ENCODE data around the gene GRN.

DNA sequence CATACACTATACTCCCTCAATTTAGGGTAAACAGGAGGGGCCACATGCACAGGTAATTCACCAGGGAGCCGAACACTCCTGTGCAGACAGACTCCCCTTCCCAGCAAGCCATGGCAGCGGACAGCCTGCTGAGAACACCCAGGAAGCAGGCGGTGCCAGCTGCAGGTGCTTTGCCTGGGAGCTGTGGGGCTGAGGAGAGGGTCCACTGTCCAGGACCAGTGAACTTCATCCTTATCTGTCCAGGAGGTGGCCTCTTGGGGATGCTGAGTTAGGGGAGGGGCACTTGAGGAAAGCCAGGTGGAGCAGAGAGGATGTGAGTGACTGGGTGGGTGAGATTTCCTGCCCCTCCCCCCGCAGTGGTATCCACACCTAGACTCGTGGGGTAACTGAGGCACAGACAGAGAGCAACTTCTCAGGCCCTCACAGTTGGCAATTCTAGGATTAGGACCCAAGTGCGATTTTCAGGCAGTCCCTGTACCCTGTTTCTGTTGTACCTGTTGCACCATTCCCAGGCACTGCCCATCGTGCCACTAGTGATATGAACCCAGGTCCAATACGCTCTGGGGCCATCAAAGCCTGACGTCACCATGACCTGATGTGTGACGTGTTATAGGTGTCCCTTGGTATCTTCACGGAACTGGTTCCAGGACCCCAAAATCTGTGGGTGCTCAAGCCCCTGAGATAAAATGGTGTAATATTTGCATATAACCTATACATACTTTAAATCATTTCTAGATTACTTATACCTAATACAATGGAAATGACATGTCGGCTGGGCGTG is 1.2 kb downstream of the GRN start:
- TF ChIP-seq NPAS2 (CRISPR knock-in tag; IDR thresholded peaks at IDR 0.05; ENCODE audit: borderline replicate concordance) (no peak), PHF8 (IDR thresholded peaks at IDR 0.05; ENCODE audit: borderline replicate concordance, low read depth) (no peak), POLR2A (IDR thresholded peaks at IDR 0.05; ENCODE audit: low read length) (no peak), KDM1A (IDR thresholded peaks at IDR 0.05; ENCODE audit: low read depth) (no peak), HOXB13 (CRISPR knock-in tag; IDR thresholded peaks at IDR 0.05; ENCODE audit: low read depth) (no peak)
- TF ChIP-seq, protein P1, sequence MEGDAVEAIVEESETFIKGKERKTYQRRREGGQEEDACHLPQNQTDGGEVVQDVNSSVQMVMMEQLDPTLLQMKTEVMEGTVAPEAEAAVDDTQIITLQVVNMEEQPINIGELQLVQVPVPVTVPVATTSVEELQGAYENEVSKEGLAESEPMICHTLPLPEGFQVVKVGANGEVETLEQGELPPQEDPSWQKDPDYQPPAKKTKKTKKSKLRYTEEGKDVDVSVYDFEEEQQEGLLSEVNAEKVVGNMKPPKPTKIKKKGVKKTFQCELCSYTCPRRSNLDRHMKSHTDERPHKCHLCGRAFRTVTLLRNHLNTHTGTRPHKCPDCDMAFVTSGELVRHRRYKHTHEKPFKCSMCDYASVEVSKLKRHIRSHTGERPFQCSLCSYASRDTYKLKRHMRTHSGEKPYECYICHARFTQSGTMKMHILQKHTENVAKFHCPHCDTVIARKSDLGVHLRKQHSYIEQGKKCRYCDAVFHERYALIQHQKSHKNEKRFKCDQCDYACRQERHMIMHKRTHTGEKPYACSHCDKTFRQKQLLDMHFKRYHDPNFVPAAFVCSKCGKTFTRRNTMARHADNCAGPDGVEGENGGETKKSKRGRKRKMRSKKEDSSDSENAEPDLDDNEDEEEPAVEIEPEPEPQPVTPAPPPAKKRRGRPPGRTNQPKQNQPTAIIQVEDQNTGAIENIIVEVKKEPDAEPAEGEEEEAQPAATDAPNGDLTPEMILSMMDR (IDR thresholded peaks at IDR 0.05), result no peak; the same call in 2 of the 3 replicates

All from A549 (cell line).